SK-N-SH treated with all-trans-retinoic acid at 6 μM for 48 hours (cell line): Measurements from ENCODE around the gene LCN12.

Experiments
- ATAC-seq: fragments of 200-7000 bp; cut with Tn5 transposase; 3 replicates; pipeline ENCODE4 v1.9.1; 2020; ENCODE audit warnings: mild to moderate bottlenecking, moderate library complexity
- ARNTL ChIP-seq: fragments of 450-650 bp; formaldehyde crosslinking; IDR thresholded peaks from 2 replicates; pipeline ENCODE4 v1.5.0; 2020; ENCODE audit warnings: low read depth, mild to moderate bottlenecking, moderate library complexity, borderline replicate concordance
- BACH2 ChIP-seq: fragments of 250-450 bp; sonication (Bioruptor Pico); IDR thresholded peaks from 2 replicates; pipeline ENCODE4 v1.9.0; 2021; ENCODE audit warnings: mild to moderate bottlenecking, borderline replicate concordance
- CREB5 ChIP-seq: fragments of 250-450 bp; sonication (Bioruptor Pico); IDR thresholded peaks from 2 replicates; pipeline ENCODE4 v1.5.1; 2020; ENCODE audit warnings: low read depth, mild to moderate bottlenecking, moderate library complexity
- ESRRG ChIP-seq: fragments of 250-450 bp; sonication (Bioruptor Pico); IDR thresholded peaks from 2 replicates; pipeline ENCODE4 v1.6.1; 2021; ENCODE audit warnings: mild to moderate bottlenecking
- GLIS3 ChIP-seq: fragments of 250-450 bp; sonication (Bioruptor Pico); IDR thresholded peaks from 2 replicates; pipeline ENCODE4 v1.5.0; 2020; ENCODE audit warnings: mild to moderate bottlenecking, moderate library complexity
- OSR1 ChIP-seq: fragments of 250-450 bp; sonication (Bioruptor Pico); IDR thresholded peaks from 2 replicates; pipeline ENCODE4 v1.8.0; 2022; ENCODE audit warnings: moderate library complexity, mild to moderate bottlenecking, inconsistent platforms
- PATZ1 ChIP-seq: fragments of 250-450 bp; sonication (Bioruptor Pico); IDR thresholded peaks from 2 replicates; pipeline ENCODE4 v1.8.0; 2020; ENCODE audit warnings: mild to moderate bottlenecking, moderate library complexity, borderline replicate concordance
- PPARA ChIP-seq: fragments of 250-450 bp; sonication (Bioruptor Pico); IDR thresholded peaks from 2 replicates; pipeline ENCODE4 v1.5.0; 2020; ENCODE audit warnings: mild to moderate bottlenecking, borderline replicate concordance
- SNAI2 ChIP-seq: fragments of 250-450 bp; sonication (Bioruptor Pico); IDR thresholded peaks from 2 replicates; pipeline ENCODE4 v1.5.0; 2020; ENCODE audit warnings: mild to moderate bottlenecking, moderate library complexity
- TCF4 ChIP-seq: fragments of 250-450 bp; sonication (Bioruptor Pico); IDR thresholded peaks from 2 replicates; pipeline ENCODE4 v1.8.0; 2021; ENCODE audit warnings: mild to moderate bottlenecking, moderate library complexity, borderline replicate concordance
- TOX ChIP-seq: fragments of 250-450 bp; sonication (Bioruptor Pico); IDR thresholded peaks from 2 replicates; pipeline ENCODE4 v1.8.0; 2021; ENCODE audit warnings: mild to moderate bottlenecking, moderate library complexity, borderline replicate concordance
- TSHZ2 ChIP-seq: fragments of 250-450 bp; sonication (Bioruptor Pico); IDR thresholded peaks from 2 replicates; pipeline ENCODE4 v1.5.0; 2020; ENCODE audit warnings: mild to moderate bottlenecking, moderate library complexity
- ZFP3 ChIP-seq: fragments of 250-450 bp; sonication (Bioruptor Pico); IDR thresholded peaks from 2 replicates; pipeline ENCODE4 v1.5.0; 2020; ENCODE audit warnings: mild to moderate bottlenecking, moderate library complexity
- ZFP30 ChIP-seq: fragments of 450-650 bp; formaldehyde crosslinking; IDR thresholded peaks from 2 replicates; pipeline ENCODE4 v1.5.0; 2022; ENCODE audit warnings: mild to moderate bottlenecking, moderate library complexity
- ZNF70 ChIP-seq: fragments of 450-650 bp; formaldehyde crosslinking; IDR thresholded peaks from 2 replicates; pipeline ENCODE4 v1.5.0; 2020; ENCODE audit warnings: mild to moderate bottlenecking, moderate library complexity
- ZNF8 ChIP-seq: fragments of 450-650 bp; formaldehyde crosslinking; IDR thresholded peaks from 2 replicates; pipeline ENCODE4 v1.5.0; 2020; ENCODE audit warnings: mild to moderate bottlenecking, moderate library complexity

LCN12 gene

GRCh38 chr9:136970361-136970760, 18.3 kb downstream of the LCN12 start:
- TF ChIP-seq OSR1 (CRISPR knock-in tag): no peak
- TF ChIP-seq PATZ1 (CRISPR knock-in tag): no peak
- no peak for TF ChIP-seq BACH2
- TF ChIP-seq GLIS3 (CRISPR knock-in tag): no peak
- no peak for TF ChIP-seq ZNF70

GRCh38 chr9:136971746-136972145, 19.7 kb downstream of the LCN12 start:
- no peak for ATAC-seq
- TF ChIP-seq TSHZ2 (CRISPR knock-in tag) (no peak), ZFP3 (CRISPR knock-in tag) (no peak), OSR1 (CRISPR knock-in tag) (no peak), ZNF8 (CRISPR knock-in tag) (no peak), BACH2 (no peak), SNAI2 (CRISPR knock-in tag) (no peak)

More at GRCh38 chr9:136970361-136970760, 18.3 kb downstream of the LCN12 start:
- no peak for ATAC-seq

GRCh38 chr9:136972335-136972734, 20.3 kb downstream of the LCN12 start:
- TF ChIP-seq ARNTL (CRISPR knock-in tag): no peak
- no peak for TF ChIP-seq TOX
- TF ChIP-seq OSR1 (CRISPR knock-in tag): no peak
- no peak for ATAC-seq

GRCh38 chr9:136972743-136973142, 20.7 kb downstream of the LCN12 start:
- ATAC-seq: no peak
- no peak for TF ChIP-seq ZFP30 (CRISPR knock-in tag)
- no peak for TF ChIP-seq PATZ1 (CRISPR knock-in tag)
- no peak for TF ChIP-seq ARNTL (CRISPR knock-in tag)
- TF ChIP-seq BACH2: no peak
- TF ChIP-seq CREB5 (CRISPR knock-in tag): no peak
- no peak for TF ChIP-seq TSHZ2 (CRISPR knock-in tag)
- TF ChIP-seq TCF4 (CRISPR knock-in tag): no peak
- no peak for TF ChIP-seq ESRRG (CRISPR knock-in tag)
- no peak for TF ChIP-seq GLIS3 (CRISPR knock-in tag)
- TF ChIP-seq PPARA (CRISPR knock-in tag): no peak
